ENCODE measurements around the gene PLVAP. TPM values are rescaled to one million over a fixed set of nuclear protein-coding genes. Genes with fewer than 3 reads are reported as not detected.

The PLVAP gene
- total and polyA plus RNA-seq, 9 of the 15 experiments (the other 6 are each of a cell fraction or from before 2014, with no cell fraction given), result 0.09 to 0.84 (median 0.51) TPM; not detected in 4

DNA sequence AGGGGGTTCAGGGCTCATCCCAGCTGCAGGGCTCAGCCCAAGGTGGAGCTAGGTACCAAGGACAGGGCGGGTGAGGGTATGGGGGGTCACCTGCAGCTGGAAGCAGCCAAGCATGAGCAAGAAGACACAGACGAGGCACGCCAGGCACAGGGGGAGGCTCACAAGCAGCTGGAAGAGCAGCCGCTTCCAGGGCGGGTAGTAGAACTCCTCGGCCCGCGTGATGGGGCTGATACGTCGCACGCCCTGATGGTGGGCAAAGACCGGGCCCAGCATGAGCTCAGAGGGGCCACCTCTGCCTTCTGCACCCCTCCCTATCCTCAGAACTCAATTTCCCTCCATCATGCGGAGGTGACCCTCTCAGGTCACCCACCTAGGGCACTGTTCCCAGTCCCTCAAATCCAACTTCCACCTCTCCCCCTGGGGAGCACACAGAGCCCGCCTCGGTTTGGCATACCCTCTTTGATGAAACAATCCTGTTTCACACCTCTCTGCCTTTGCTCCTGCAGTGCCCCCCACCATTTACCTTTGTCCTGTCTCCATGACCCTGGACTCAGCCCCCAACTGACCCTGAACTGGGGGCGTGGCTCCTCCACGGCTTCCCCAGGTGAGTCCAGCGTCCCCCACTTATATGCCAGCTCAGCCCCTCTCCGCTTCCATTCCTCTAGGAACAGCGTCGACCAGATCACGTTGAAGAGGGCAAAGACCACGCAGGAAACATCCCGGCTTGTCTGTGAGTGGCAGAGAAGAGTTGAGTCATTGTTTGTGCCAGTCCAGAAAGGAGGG lies 46.7 kb downstream of the PLVAP start:
- Histone ChIP-seq H3K9me3 (replicated peaks; ENCODE audit: control insufficient read depth, insufficient read depth, low read depth, low read length) (no peaks in the 10 kb centered on the region; the same call in 1 of the 2 replicates), H3K79me2 (ENCODE audit: control insufficient read depth, insufficient read depth, low read length) (peaks cover 5% of the 10 kb centered on the region; the same call in 1 of the 3 replicates), H3K4me3 (no peak overlapping the region), H3K9ac (ENCODE audit: insufficient read depth in 1 of 2, low read depth in 2 of 2, low read length in 2 of 2) (no peak overlapping the region; a peak in 1 of 4 replicates), H4K20me1 (replicated peaks; ENCODE audit: control insufficient read depth, insufficient read depth, low read length) (no peaks in the 10 kb centered on the region; the same call in 1 of the 2 replicates), H3K27ac (ENCODE audit: extremely low read depth, low read depth, low read length) (no peak overlapping the region), H2AFZ (ENCODE audit: low read depth, low read length) (no peak overlapping the region), H3K36me3 (ENCODE audit: control insufficient read depth, insufficient read depth, low read length) (peaks cover 7% of the 10 kb centered on the region; the same call in 1 of the 3 replicates), H3K4me2 (ENCODE audit: insufficient read depth, low read length) (no peak overlapping the region), H3K9me1 (ENCODE audit: control insufficient read depth, insufficient read depth, low read length) (peaks cover 4% of the 10 kb centered on the region), H3K4me1 (replicated peaks in 1 of 2; ENCODE audit: control insufficient read depth in 2 of 2, insufficient read depth in 2 of 2, low read length in 2 of 2) (peaks cover 21 to 67% of the 10 kb centered on the region in 2 experiments; a peak in 4 of 5 replicates), H3K27me3 (ENCODE audit: control insufficient read depth in 2 of 2, insufficient read depth in 2 of 2, low read length in 2 of 2) (no peaks in the 10 kb centered on the region)
- POLR2A ChIA-PET, result interaction anchor here (7.9 kb wide), 1 partner anchor 21 kb away, joined by 78 read pairs; the partner anchor contains the start of gene DDA1
- BruUV-seq (replicated peaks), result no TSS peak
- no peak for DNase-seq (ENCODE audit: extremely low read depth in 1 of 4, low spot score in 3 of 4)
- FAIRE-seq, result no peak
- no peak for ATAC-seq
- intact Hi-C loops (cut with micrococcal nuclease), result no loop called here
- TF ChIP-seq HMG20A (CRISPR knock-in tag; conservative IDR thresholded peaks at IDR 0.05), result no peak
- peak; percentile 45; the same call in 1 of the 2 replicates for TF ChIP-seq POLR2G (IDR thresholded peaks at IDR 0.05; ENCODE audit: low read depth, low read length)
- TF ChIP-seq ZNF57 (CRISPR knock-in tag; IDR thresholded peaks at IDR 0.05), result no peak
- in situ Hi-C loops (cut with MboI), result no loop called here
- WGBS (ENCODE audit: insufficient coverage, low coverage, missing lambda C conversion rate), result 77% methylated on average over 22 of the region's 24 CpGs
- CTCF ChIA-PET (ENCODE audit: low intra/inter-chr PET ratio), result no interaction called here

All from K562 (cell line).